DOHH2 (cell line): Measurements from ENCODE around the gene SP7.

Experiments used
- H3F3A ChIP-seq: fragments of 200-600 bp; sonication (generic), shearing (Covaris generic); 2 replicates; pipeline ENCODE4 v1.6.0; 2016; ENCODE audit warnings: antibody characterized with exemption, mild to moderate bottlenecking; ENCODE audit not compliant: control insufficient read depth, insufficient read depth
- H3K27ac ChIP-seq: fragments of 200-600 bp; sonication (generic); 2 replicates; pipeline ENCODE4 v1.5.1; 2014; ENCODE audit warnings: low read depth, mild to moderate bottlenecking, low read length, moderate library complexity
- H3K27me3 ChIP-seq: fragments of 200-600 bp; sonication (generic); 2 replicates; pipeline ENCODE4 v1.6.1; 2014; ENCODE audit warnings: mild to moderate bottlenecking, low read length, mixed read lengths; ENCODE audit not compliant: control insufficient read depth
- H3K36me3 ChIP-seq: fragments of 200-600 bp; sonication (generic); 2 replicates; pipeline ENCODE4 v1.6.1; 2014; ENCODE audit warnings: mild to moderate bottlenecking, low read length, moderate library complexity, mixed read lengths; ENCODE audit not compliant: control insufficient read depth
- H3K4me1 ChIP-seq: fragments of 200-600 bp; sonication (generic); 2 replicates; pipeline ENCODE4 v1.6.1; 2014; ENCODE audit warnings: mild to moderate bottlenecking, low read length, mixed read lengths; ENCODE audit not compliant: control insufficient read depth
- H3K4me2 ChIP-seq: fragments of 200-600 bp; sonication (generic); 2 replicates; pipeline ENCODE4 v1.6.0; 2014; ENCODE audit warnings: mild to moderate bottlenecking, low read length, moderate library complexity
- H3K4me3 ChIP-seq: fragments of 200-600 bp; sonication (generic); 2 replicates; pipeline ENCODE4 v1.5.1; 2014; ENCODE audit warnings: mild to moderate bottlenecking, low read length, mixed read lengths
- H3K79me2 ChIP-seq: fragments of 200-600 bp; sonication (generic); 2 replicates; pipeline ENCODE4 v1.6.1; 2014; ENCODE audit warnings: mild to moderate bottlenecking, low read length, mixed read lengths; ENCODE audit not compliant: control insufficient read depth
- H3K9me2 ChIP-seq: fragments of 200-600 bp; sonication (generic); replicated peaks from 2 replicates; pipeline ENCODE4 v1.6.1; 2014; ENCODE audit warnings: mild to moderate bottlenecking, low read length, mixed read lengths; ENCODE audit not compliant: control insufficient read depth
- H3K9me3 ChIP-seq: fragments of 200-600 bp; sonication (generic); 2 replicates; pipeline ENCODE4 v1.6.1; 2014; ENCODE audit warnings: antibody characterized with exemption, low read length, mixed read lengths; ENCODE audit not compliant: control insufficient read depth, insufficient read depth
- H4K20me1 ChIP-seq: fragments of 200-600 bp; sonication (generic); 2 replicates; pipeline ENCODE4 v1.6.0; 2014; ENCODE audit warnings: low read depth, mild to moderate bottlenecking, antibody characterized with exemption, low read length, moderate library complexity; ENCODE audit not compliant: control insufficient read depth, insufficient read depth
- EZH2phosphoT487 ChIP-seq: fragments of 200-600 bp; sonication (generic); IDR thresholded peaks from 2 replicates; pipeline ENCODE4 v1.6.1; 2017; ENCODE audit warnings: borderline replicate concordance, mild to moderate bottlenecking, antibody characterized with exemption, low read length, moderate library complexity, mixed read lengths
- TF ChIP-seq, protein P1 (sequence below): fragments of 200-600 bp; sonication (generic); IDR thresholded peaks from one replicate; pipeline ENCODE4 v1.5.1; 2014; ENCODE audit warnings: antibody characterized with exemption, mild to moderate bottlenecking, low read depth, low read length; ENCODE audit not compliant: poor library complexity, severe bottlenecking

The SP7 gene

DNA sequence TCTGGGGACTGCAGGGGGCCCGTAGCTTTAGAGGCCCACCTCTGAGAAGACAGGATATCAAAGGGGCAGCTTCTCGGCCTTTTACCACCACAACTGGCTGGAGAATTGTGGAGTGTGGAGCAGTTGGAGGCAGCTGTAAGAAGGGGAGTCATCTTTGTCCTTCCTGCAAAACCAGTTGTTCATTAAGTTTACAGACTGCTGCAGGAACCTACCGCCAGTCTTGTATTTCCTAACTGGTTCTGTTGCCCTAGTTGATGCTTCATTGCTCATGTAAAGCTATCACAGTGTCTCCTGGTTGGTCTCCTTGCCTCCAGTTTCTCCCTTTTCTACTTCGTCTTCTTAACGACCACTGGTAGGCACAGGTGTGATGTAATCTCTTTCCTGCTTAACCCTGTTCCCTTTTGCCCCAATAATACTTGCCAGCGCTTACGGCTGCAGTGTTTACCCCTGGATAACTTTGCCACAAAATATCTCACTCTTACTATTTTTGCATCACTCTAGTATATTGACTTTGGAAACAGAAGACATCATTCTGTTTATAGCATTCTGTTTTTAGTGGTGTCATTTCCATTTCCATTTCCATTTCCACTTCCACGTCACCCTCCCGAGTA, 56.2 kb downstream of the SP7 start:
- Histone ChIP-seq H3K4me1 (no peaks in the 10 kb centered on the region), H3F3A (no peaks in the 10 kb centered on the region), H4K20me1 (no peaks in the 10 kb centered on the region), H3K9me2 (no peaks in the 10 kb centered on the region), H3K4me2 (no peak overlapping the region), H3K27me3 (no peaks in the 10 kb centered on the region), H3K9me3 (no peaks in the 10 kb centered on the region), H3K4me3 (no peak overlapping the region), H3K36me3 (peaks cover 92% of the 10 kb centered on the region), H3K79me2 (no peaks in the 10 kb centered on the region), H3K27ac (no peak overlapping the region)
- no peak for TF ChIP-seq EZH2phosphoT487
- TF ChIP-seq, protein P1, sequence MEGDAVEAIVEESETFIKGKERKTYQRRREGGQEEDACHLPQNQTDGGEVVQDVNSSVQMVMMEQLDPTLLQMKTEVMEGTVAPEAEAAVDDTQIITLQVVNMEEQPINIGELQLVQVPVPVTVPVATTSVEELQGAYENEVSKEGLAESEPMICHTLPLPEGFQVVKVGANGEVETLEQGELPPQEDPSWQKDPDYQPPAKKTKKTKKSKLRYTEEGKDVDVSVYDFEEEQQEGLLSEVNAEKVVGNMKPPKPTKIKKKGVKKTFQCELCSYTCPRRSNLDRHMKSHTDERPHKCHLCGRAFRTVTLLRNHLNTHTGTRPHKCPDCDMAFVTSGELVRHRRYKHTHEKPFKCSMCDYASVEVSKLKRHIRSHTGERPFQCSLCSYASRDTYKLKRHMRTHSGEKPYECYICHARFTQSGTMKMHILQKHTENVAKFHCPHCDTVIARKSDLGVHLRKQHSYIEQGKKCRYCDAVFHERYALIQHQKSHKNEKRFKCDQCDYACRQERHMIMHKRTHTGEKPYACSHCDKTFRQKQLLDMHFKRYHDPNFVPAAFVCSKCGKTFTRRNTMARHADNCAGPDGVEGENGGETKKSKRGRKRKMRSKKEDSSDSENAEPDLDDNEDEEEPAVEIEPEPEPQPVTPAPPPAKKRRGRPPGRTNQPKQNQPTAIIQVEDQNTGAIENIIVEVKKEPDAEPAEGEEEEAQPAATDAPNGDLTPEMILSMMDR, result no peak

DNA sequence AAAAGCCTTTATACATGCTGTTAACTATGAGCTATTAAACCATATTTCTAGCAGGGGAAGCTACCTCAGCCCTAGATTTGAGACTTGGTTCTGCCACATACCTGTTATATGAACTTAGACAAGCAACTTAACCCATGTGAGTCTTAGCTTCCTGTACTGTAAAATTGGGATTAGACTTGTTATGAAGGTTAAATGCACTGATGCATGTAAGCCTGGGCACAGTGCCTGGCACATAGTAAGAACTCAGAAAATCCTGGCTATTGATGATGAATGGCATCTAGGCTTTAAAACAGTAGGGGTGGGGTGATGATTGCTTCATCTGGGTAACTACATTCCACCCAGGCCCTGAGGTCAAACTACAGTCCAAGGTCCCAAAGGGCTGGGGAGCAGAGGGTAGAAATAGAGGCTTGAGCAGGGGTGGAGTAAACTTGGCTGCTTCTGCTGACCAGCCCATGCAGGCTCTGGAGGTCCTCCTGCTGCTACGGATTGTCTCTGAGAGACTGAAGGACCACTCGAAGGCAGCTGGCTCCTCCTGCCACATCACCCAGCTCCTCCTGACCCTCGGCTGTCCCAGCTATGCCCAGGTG, 56.8 kb downstream of the SP7 start:
- Histone ChIP-seq H3K4me3 (no peak overlapping the region), H4K20me1 (no peaks in the 10 kb centered on the region), H3K9me2 (no peaks in the 10 kb centered on the region), H3K36me3 (peaks cover 95% of the 10 kb centered on the region), H3K79me2 (peaks cover 1% of the 10 kb centered on the region; the same call in 1 of the 2 replicates), H3F3A (no peaks in the 10 kb centered on the region), H3K27me3 (no peaks in the 10 kb centered on the region), H3K27ac (no peak overlapping the region), H3K4me1 (no peaks in the 10 kb centered on the region), H3K4me2 (no peak overlapping the region), H3K9me3 (no peaks in the 10 kb centered on the region)
- no peak for TF ChIP-seq EZH2phosphoT487
- TF ChIP-seq, protein P1, result no peak

DNA sequence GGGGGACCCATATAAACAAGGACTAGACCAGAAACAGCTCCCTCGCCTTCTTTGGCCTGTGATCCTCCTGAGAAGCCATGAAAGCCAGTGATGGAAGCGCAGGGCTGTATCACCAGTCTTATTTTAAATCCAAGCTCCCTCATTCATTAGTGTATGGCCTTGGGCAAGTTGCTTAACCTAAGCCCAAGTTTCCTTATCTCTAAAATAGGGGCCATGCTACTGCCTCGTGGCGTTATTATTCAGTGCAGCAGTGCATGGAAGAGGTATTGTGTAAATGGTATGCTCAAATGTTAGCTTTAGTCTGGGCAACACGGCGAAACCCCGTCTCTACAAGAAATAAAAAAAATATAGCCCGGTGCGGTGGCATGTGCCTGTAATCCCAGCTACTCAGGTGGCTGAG, 58.2 kb downstream of the SP7 start:
- Histone ChIP-seq H3K36me3 (peaks cover 91% of the 10 kb centered on the region), H3K4me1 (no peaks in the 10 kb centered on the region), H3K27ac (no peak overlapping the region), H3K27me3 (no peaks in the 10 kb centered on the region), H3K9me2 (no peaks in the 10 kb centered on the region), H3K4me3 (no peak overlapping the region), H3K9me3 (no peaks in the 10 kb centered on the region), H3K4me2 (no peak overlapping the region), H4K20me1 (no peaks in the 10 kb centered on the region), H3F3A (no peaks in the 10 kb centered on the region), H3K79me2 (peaks cover 3% of the 10 kb centered on the region; the same call in 1 of the 2 replicates)
- TF ChIP-seq, protein P1, result no peak
- TF ChIP-seq EZH2phosphoT487, result no peak
